Measurements from ENCODE around the gene MAN1A1. TPM values are rescaled to one million over a fixed set of nuclear protein-coding genes. Genes with fewer than 3 reads are reported as not detected.

Gene MAN1A1
- total and polyA plus RNA-seq, 2 of the 8 experiments (the other 6 are each of a cell fraction or from before 2014, with no cell fraction given): 1.8 to 5.4 TPM

- Histone ChIP-seq H3K79me2 (ENCODE audit: control insufficient read depth in 1 of 2, insufficient read depth in 2 of 2, low read length in 2 of 2) (no peaks in the 10 kb centered on the region), H3K4me3 (ENCODE audit: extremely low read depth in 1 of 4, insufficient read depth in 2 of 4, low read depth in 3 of 4, low read length in 4 of 4) (no peak overlapping the region), H2BK20ac (ENCODE audit: low read length) (no peak overlapping the region), H3K18ac (ENCODE audit: extremely low read depth, low read length) (no peak overlapping the region), H3K36me3 (ENCODE audit: control insufficient read depth in 2 of 4, insufficient read depth in 4 of 4, low read length in 3 of 4) (no peaks in the 10 kb centered on the region), H3K23ac (ENCODE audit: insufficient read length) (no peak overlapping the region), H2AFZ (ENCODE audit: low read length) (no peak overlapping the region), H4K91ac (replicated peaks; ENCODE audit: insufficient read length, low read length) (no peak overlapping the region), H3K27ac (ENCODE audit: low read depth, low read length) (no peak overlapping the region), H3K27me3 (replicated peaks in 1 of 4; ENCODE audit: control insufficient read depth in 3 of 4, extremely low read depth in 1 of 4, insufficient read depth in 3 of 4, low read length in 3 of 4) (no peaks in the 10 kb centered on the region), H3K79me1 (ENCODE audit: low read depth, low read length) (no peaks in the 10 kb centered on the region), H2BK5ac (ENCODE audit: low read depth, low read length) (no peak overlapping the region), H3K4me2 (ENCODE audit: insufficient read depth in 1 of 2, low read depth in 2 of 2, low read length in 2 of 2) (no peak overlapping the region), H4K8ac (ENCODE audit: extremely low read depth, insufficient read depth, low read length) (no peak overlapping the region), H3K4me1 (replicated peaks in 1 of 4; ENCODE audit: control insufficient read depth in 3 of 4, insufficient read depth in 4 of 4, low read length in 3 of 4) (peaks cover 0 to 9% (median 6%) of the 10 kb centered on the region in 4 experiments; a peak in 6 of 7 replicates), H2AK5ac (ENCODE audit: low read depth, low read length) (no peak overlapping the region), H2BK120ac (replicated peaks; ENCODE audit: low read depth, low read length) (no peak overlapping the region), H3K9me3 (ENCODE audit: insufficient read depth in 2 of 2, low read depth in 1 of 2, low read length in 1 of 2) (no peaks in the 10 kb centered on the region), H3K9ac (replicated peaks in 1 of 4; ENCODE audit: extremely low read depth in 1 of 4, low read depth in 3 of 4, low read length in 3 of 4) (no peak overlapping the region), H3K23me2 (ENCODE audit: low read depth, low read length) (no peaks in the 10 kb centered on the region), H3K56ac (replicated peaks; ENCODE audit: insufficient read length, low read depth, low read length) (no peak overlapping the region), H4K5ac (ENCODE audit: insufficient read length, low read depth, low read length) (no peak overlapping the region), H4K20me1 (replicated peaks in 1 of 2; ENCODE audit: control insufficient read depth in 1 of 2, insufficient read depth in 2 of 2, low read length in 2 of 2) (no peaks in the 10 kb centered on the region), H2BK15ac (ENCODE audit: low read length) (no peak overlapping the region), H3K4ac (replicated peaks; ENCODE audit: insufficient read length, low read depth, low read length) (no peak overlapping the region), H2BK12ac (ENCODE audit: low read depth, low read length) (no peak overlapping the region), H3K14ac (ENCODE audit: insufficient read length) (no peak overlapping the region)
- 89% methylated on average over 4 of the region's 4 CpGs; no CpG with 5 or more reads in 1 of the 2 experiments for WGBS, 2 experiments (ENCODE audit: extremely low coverage in 1 of 2, insufficient coverage in 1 of 2, insufficient read length in 1 of 2, insufficient replicate concordance in 2 of 2, low coverage in 1 of 2, low lambda C conversion rate in 2 of 2, missing lambda C conversion rate in 1 of 2)
- DNase-seq (ENCODE audit: low read depth in 1 of 2, low spot score in 2 of 2) (no peak), FAIRE-seq (no peak)
- CTCF ChIA-PET (ENCODE audit: partially characterized antibody): interaction anchor here (0.7 kb wide), 1 partner anchor 8 kb away, joined by 4 read pairs; no protein-coding TSS in a partner anchor
- POLR2A ChIA-PET (ENCODE audit: partially characterized antibody): interaction anchor here (0.8 kb wide), 1 partner anchor 55 kb away, joined by 3 read pairs; no protein-coding TSS in a partner anchor
- no peak for TF ChIP-seq NANOG (IDR thresholded peaks at IDR 0.05; ENCODE audit: insufficient read depth, low read depth, low read length, poor library complexity, severe bottlenecking)
- TF ChIP-seq JUND (IDR thresholded peaks at IDR 0.05; ENCODE audit: low read length): no peak
- TF ChIP-seq RNF2 (IDR thresholded peaks at IDR 0.05; ENCODE audit: borderline replicate concordance, low read depth, low read length, missing control alignments, poor library complexity, severe bottlenecking): no peak
- TF ChIP-seq TAF7 (optimal IDR thresholded peaks at IDR 0.05; ENCODE audit: borderline replicate concordance, low read depth, low read length): no peak
Observed at GRCh38 chr6:119294984-119295383, 54.6 kb downstream of the MAN1A1 start.
